GM06990 (cell line): ENCODE data around the gene SLIT1.

ENCODE experiments used
- DNase-seq: peaks from one replicate; pipeline ENCODE4 v3.0.0-alpha.2; 2011; ENCODE audit not compliant: insufficient read length; ENCODE audit errors: extremely low read depth
- H3K27me3 ChIP-seq: replicated peaks from 2 replicates; pipeline ENCODE4 v1.6.0; 2011; ENCODE audit warnings: low read length; ENCODE audit not compliant: control insufficient read depth, insufficient read depth
- H3K36me3 ChIP-seq: 2 replicates; pipeline ENCODE4 v1.5.1; 2011; ENCODE audit warnings: low read length; ENCODE audit not compliant: control insufficient read depth, insufficient read depth
- H3K4me3 ChIP-seq: replicated peaks from 2 replicates; pipeline ENCODE4 v1.5.1; 2011; ENCODE audit warnings: low read depth, mild to moderate bottlenecking, control low read depth, low read length
- TF ChIP-seq, protein P1 (sequence below): IDR thresholded peaks from 2 replicates; pipeline ENCODE4 v1.5.1; 2011; ENCODE audit warnings: low read length, control low read depth, mild to moderate bottlenecking, inconsistent platforms; ENCODE audit not compliant: insufficient read depth, poor library complexity, severe bottlenecking

SLIT1 gene

DNA sequence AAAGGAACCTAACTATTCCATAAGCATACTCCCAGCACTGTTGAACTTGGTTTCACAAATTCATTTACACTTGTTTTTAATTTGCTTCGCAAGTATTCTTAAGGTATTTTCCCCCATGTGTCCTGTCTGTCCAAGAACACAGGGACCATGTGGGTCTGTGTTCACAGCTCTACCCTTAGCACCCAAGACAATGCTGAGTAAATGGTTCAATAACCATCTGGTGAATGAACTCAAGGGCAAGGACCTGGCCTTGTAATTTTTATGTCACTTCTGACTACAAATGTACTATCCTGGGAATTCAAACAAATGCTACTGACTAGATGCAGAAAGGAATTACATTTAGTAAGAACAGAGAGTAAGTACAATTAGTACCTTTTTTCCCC lies 43.0 kb upstream of the SLIT1 start:
- H3K36me3 ChIP-seq: peaks cover 6% of the 10 kb centered on the region
- TF ChIP-seq, protein P1, sequence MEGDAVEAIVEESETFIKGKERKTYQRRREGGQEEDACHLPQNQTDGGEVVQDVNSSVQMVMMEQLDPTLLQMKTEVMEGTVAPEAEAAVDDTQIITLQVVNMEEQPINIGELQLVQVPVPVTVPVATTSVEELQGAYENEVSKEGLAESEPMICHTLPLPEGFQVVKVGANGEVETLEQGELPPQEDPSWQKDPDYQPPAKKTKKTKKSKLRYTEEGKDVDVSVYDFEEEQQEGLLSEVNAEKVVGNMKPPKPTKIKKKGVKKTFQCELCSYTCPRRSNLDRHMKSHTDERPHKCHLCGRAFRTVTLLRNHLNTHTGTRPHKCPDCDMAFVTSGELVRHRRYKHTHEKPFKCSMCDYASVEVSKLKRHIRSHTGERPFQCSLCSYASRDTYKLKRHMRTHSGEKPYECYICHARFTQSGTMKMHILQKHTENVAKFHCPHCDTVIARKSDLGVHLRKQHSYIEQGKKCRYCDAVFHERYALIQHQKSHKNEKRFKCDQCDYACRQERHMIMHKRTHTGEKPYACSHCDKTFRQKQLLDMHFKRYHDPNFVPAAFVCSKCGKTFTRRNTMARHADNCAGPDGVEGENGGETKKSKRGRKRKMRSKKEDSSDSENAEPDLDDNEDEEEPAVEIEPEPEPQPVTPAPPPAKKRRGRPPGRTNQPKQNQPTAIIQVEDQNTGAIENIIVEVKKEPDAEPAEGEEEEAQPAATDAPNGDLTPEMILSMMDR: no peak

DNA sequence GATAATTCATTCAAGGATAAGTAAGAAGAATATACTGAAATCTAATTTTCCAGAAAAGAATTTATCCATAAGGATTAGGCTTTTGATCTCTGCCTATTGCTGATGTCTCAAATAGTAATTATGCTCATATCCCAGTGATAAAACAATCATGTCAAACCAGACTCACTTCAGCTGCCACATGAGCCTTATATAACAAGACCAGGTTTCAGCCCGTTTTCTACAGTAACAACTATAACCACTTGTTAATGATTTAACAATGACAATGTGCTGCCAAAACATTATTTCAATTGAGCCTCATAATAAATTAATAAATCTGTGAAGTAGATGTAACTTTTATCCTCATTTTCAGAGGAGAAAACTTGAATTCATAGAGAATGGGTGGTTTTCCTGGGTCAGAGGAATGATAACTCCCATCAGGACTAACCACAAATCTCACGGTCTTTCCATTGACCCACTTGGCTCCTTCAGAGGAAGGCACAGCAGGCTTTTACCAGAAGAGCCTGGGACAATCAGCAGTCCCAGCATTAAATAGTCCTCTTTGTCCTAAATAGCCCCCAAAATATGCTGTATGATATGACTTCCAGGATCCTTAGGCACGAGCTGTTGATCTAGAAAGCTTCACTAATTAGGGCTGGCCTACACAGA lies 42.5 kb upstream of the SLIT1 start:
- TF ChIP-seq, protein P1: no peak
- H3K36me3 ChIP-seq: peaks cover 6% of the 10 kb centered on the region

More for the DNA sequence above, 43.0 kb upstream of the SLIT1 start:
- no peak for DNase-seq
- Histone ChIP-seq H3K4me3 (no peak overlapping the region), H3K27me3 (no peaks in the 10 kb centered on the region)

DNA sequence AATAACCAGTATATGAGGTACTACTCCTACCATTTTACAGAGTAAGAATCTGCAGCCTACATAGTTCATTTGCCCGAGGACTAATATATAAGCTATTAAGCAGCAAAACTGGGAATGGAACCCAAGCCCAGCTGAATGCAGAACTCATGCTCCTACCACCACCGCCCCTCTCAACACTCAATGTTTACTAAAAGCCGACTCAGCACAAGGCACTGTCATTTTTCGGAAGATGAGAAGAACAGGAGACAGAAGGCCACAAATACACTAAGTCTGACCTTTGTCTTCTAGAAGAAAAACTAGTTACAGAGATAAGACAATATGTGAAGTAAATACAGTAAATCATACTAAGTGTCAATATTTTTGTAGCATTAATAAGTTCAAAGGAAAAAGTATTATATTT lies 40.6 kb upstream of the SLIT1 start:
- Histone ChIP-seq H3K36me3 (peaks cover 6% of the 10 kb centered on the region), H3K27me3 (no peaks in the 10 kb centered on the region), H3K4me3 (no peak overlapping the region)
- DNase-seq: no peak
- TF ChIP-seq, protein P1: no peak

More for the DNA sequence above, 42.5 kb upstream of the SLIT1 start:
- Histone ChIP-seq H3K27me3 (no peaks in the 10 kb centered on the region), H3K4me3 (no peak overlapping the region)
- no peak for DNase-seq

DNA sequence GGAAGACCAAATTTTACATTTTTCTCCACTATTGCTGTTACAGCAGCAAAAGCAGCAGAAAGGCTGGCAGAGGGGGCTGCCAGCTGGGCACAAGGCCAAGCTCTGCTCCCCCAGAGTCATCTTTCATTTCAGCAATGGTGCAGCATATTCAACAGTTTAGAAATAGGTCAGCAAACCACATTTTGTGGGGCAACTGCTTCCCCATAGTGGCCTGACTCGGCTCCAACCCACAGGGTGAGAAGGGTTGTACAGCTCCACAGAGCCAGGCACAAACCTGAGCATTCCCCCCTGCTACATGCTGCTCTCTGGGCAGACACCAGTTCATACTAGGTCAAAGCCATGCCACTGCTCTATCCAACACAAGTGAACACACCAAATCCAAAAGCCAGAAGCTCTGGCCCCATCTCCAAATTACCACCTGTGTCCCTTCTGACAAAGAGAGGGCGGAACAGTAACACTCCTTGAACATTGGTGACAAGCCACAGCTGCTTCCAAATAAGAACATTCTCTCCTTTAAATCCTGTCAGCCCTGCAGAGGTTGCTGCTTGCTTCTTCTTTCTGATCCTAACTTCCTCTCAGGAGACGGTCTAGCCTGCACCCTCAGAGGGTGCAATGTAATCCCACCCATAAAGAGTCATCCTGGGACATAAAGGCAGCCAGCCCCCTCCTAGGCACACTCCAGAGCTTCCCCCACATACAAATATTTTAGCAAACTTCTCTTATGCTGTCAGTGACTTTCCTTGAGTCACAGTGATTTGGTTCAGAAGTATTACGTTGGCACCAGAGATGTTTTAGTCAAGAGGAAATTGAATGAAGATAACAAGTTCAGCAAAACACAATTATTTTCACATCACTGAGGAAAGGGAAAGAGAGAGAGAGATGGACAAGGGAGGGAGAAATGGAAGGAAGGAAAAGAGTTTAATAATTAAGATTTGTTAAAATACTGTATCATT lies 39.0 kb upstream of the SLIT1 start:
- peaks cover 6% of the 10 kb centered on the region for H3K36me3 ChIP-seq
- H3K27me3 ChIP-seq: no peaks in the 10 kb centered on the region
- no peak overlapping the region for H3K4me3 ChIP-seq
- TF ChIP-seq, protein P1: no peak
- DNase-seq: no peak

DNA sequence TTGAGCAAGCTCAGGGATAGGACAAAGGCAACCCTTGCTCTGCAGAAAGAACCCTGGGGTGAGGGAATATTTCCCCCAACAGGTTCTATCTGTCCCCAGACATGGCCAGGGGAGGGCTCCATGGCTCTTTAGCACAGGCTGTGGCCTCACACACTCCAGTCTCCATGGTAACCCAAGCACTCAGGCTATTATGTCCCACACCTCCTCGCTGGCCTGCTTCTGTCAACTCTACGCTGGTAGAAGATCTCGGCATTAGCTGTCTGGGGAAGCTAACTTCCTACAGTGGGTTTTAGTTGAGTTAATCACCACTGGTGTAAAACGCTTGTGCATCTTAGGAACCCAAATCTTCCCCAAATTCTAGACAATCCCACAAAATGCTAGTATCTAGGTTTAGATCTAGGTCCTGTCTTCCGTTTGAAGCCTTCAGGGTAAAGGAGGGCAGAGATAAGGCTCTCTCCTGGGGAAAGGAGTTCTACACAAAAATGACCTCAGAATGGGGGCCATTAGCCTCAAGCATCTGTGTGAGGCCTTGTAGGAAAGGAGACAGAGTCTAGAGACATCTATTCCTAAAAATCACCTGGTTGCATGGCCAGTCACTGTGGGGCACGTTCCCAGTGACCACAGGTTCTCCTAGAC lies 36.7 kb upstream of the SLIT1 start:
- Histone ChIP-seq H3K36me3 (peaks cover 6% of the 10 kb centered on the region), H3K27me3 (no peaks in the 10 kb centered on the region), H3K4me3 (no peak overlapping the region)
- no peak for DNase-seq
- TF ChIP-seq, protein P1: no peak
